Astrocyte (in vitro differentiated cells and primary cell): ENCODE data around the gene CD226.

ENCODE experiments used
- EZH2 ChIP-seq: IDR thresholded peaks from 2 replicates; pipeline ENCODE4 v1.6.1; 2012; ENCODE audit warnings: mild to moderate bottlenecking, low read length, inconsistent platforms; ENCODE audit not compliant: insufficient read depth
- TF ChIP-seq, protein P1 (sequence below): IDR thresholded peaks from 2 replicates; pipeline ENCODE4 v1.5.1; 2011; ENCODE audit warnings: low read depth, mild to moderate bottlenecking, inconsistent platforms, low read length, moderate library complexity; ENCODE audit not compliant: insufficient read depth

DNA sequence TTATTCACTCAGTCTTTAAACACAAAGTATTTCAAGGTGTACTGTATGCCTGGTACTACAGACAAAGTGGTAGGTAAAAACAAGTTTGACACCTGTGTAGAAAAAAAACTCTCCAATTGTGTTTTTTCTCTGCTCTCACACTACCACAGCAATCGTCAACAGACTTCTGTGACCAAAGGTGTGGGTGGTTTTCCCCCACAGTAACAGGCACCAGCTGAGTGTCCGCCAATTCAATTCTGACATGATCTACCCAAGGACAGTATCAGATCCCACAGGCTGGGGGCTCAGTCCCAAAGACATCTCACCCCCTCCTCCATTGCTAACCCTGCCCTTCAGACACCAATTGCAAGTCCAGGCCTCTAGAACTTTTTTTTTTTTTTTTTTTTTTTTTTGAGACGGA, 71.2 kb downstream of the CD226 start:
- TF ChIP-seq, protein P1, sequence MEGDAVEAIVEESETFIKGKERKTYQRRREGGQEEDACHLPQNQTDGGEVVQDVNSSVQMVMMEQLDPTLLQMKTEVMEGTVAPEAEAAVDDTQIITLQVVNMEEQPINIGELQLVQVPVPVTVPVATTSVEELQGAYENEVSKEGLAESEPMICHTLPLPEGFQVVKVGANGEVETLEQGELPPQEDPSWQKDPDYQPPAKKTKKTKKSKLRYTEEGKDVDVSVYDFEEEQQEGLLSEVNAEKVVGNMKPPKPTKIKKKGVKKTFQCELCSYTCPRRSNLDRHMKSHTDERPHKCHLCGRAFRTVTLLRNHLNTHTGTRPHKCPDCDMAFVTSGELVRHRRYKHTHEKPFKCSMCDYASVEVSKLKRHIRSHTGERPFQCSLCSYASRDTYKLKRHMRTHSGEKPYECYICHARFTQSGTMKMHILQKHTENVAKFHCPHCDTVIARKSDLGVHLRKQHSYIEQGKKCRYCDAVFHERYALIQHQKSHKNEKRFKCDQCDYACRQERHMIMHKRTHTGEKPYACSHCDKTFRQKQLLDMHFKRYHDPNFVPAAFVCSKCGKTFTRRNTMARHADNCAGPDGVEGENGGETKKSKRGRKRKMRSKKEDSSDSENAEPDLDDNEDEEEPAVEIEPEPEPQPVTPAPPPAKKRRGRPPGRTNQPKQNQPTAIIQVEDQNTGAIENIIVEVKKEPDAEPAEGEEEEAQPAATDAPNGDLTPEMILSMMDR, result no peak
- TF ChIP-seq EZH2, result no peak
